AG09319 (cell line): Measurements from ENCODE around the gene VEPH1.
A peak's percentile ranks its signal among the peaks of the same experiment; 100 is the strongest.

Experiments
- DNase-seq: peaks from one replicate; pipeline ENCODE4 v3.0.0-alpha.2; 2010; ENCODE audit warnings: low read depth; ENCODE audit errors: extremely low read depth
- TF ChIP-seq, protein P1 (sequence below): IDR thresholded peaks from 2 replicates; pipeline ENCODE4 v1.5.1; 2011; ENCODE audit warnings: low read depth, mild to moderate bottlenecking, inconsistent platforms, low read length, moderate library complexity

Gene VEPH1

DNA sequence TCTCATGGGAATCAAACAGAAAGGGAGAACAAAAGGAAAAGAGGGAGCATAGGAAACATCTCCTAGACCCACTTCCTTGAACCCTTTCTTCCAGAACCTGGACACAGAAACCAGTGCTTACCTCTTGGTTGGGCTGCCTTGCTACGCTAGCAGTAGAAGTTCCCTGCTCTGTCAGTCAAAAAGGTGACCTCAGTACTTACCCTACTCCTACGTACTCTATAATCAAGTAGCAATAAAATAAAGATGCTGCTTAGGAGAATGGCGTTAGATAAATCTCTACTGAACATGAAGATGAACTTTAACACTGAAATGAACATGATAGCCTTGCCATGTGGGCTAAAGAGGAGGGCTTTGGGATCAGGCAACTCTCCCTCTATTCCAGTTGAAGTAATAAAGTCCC, 7.4 kb downstream of the VEPH1 start:
- DNase-seq, result no peak
- TF ChIP-seq, protein P1, sequence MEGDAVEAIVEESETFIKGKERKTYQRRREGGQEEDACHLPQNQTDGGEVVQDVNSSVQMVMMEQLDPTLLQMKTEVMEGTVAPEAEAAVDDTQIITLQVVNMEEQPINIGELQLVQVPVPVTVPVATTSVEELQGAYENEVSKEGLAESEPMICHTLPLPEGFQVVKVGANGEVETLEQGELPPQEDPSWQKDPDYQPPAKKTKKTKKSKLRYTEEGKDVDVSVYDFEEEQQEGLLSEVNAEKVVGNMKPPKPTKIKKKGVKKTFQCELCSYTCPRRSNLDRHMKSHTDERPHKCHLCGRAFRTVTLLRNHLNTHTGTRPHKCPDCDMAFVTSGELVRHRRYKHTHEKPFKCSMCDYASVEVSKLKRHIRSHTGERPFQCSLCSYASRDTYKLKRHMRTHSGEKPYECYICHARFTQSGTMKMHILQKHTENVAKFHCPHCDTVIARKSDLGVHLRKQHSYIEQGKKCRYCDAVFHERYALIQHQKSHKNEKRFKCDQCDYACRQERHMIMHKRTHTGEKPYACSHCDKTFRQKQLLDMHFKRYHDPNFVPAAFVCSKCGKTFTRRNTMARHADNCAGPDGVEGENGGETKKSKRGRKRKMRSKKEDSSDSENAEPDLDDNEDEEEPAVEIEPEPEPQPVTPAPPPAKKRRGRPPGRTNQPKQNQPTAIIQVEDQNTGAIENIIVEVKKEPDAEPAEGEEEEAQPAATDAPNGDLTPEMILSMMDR, result no peak

- DNase-seq, result no peak
- TF ChIP-seq, protein P1, result no peak
Observed at GRCh38 chr3:157494581-157495281, 8.5 kb downstream of the VEPH1 start.

- peak; percentile 49 for DNase-seq
- TF ChIP-seq, protein P1, result peak; percentile 58
Observed at GRCh38 chr3:157493627-157494550, 9.3 kb downstream of the VEPH1 start.

- no peak for DNase-seq
- TF ChIP-seq, protein P1, result no peak
Observed at GRCh38 chr3:157491136-157491535, 12.1 kb downstream of the VEPH1 start.

- no peak for DNase-seq
- TF ChIP-seq, protein P1, result no peak
Observed at GRCh38 chr3:157488144-157488543, 15.1 kb downstream of the VEPH1 start.

DNA sequence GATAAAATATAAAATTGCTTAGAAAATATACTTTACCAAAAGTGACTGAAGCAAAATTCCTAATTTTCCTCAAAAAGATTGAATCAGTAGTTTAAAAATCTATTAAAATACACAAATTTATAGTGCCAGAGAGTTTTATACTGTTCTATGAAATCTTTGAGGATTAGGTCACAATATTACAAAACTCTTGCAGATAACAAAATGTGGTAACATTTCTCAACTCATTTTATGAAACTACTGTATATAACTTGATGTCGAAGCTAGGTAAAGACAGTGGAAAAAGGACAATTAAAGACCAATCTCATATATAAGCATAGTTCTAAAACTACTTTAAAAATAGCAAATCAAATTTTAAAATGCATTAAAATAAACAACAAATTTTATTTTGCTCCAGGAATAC, 15.9 kb downstream of the VEPH1 start:
- no peak for DNase-seq
- TF ChIP-seq, protein P1, result no peak
